RWPE1 (cell line): ENCODE data around the gene CCDC88B.
A peak's percentile ranks its signal among the peaks of the same experiment; 100 is the strongest.

Source experiments
- CTCF ChIA-PET: fragments of 350-600 bp; sonication (Branson Sonifier 250); formaldehyde crosslinking; extraction: SDS; loops from one replicate; lab custom pipeline; 2021; lab: Yijun Ruan, JAX
- POLR2A ChIA-PET: fragments of 400-600 bp; formaldehyde crosslinking; extraction: SDS; loops from one replicate; lab custom pipeline; 2020; ENCODE audit warnings: antibody characterized with exemption; ENCODE audit not compliant: low non-redundant PET; lab: Yijun Ruan, JAX
- DNase-seq: peaks from one replicate; pipeline ENCODE4 v3.0.0; 2012; ENCODE audit warnings: low spot score
- H3K27ac ChIP-seq: fragments of 450-650 bp; 2 replicates; pipeline ENCODE4 v1.5.1; 2017
- TF ChIP-seq, protein P1 (sequence below): fragments of 450-650 bp; conservative IDR thresholded peaks from 2 replicates; pipeline ENCODE4 v1.5.1; 2017; ENCODE audit warnings: low read depth, mild to moderate bottlenecking

The CCDC88B gene

DNA sequence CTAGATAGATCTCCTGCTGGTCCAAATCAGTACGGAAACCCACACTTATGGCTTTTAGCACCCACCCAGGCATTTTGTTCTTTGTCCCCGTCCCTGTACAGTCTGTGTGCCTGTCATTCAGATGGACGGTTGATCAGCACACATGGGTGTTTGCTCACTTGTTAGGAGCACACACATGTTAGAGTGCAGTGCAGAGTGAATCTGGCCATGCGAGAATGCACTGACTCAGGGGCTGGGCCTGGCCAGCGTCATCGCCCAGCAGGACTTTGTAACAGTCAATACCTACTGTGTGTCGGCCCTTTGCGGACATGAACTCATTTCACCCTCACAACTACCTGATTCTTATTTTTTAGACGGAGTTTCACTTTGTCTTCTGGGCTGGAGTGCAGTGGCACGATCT lies 22.3 kb downstream of the CCDC88B start:
- POLR2A ChIA-PET, result no interaction called here
- peak overlapping the region; percentile 98 for H3K27ac ChIP-seq
- TF ChIP-seq, protein P1, sequence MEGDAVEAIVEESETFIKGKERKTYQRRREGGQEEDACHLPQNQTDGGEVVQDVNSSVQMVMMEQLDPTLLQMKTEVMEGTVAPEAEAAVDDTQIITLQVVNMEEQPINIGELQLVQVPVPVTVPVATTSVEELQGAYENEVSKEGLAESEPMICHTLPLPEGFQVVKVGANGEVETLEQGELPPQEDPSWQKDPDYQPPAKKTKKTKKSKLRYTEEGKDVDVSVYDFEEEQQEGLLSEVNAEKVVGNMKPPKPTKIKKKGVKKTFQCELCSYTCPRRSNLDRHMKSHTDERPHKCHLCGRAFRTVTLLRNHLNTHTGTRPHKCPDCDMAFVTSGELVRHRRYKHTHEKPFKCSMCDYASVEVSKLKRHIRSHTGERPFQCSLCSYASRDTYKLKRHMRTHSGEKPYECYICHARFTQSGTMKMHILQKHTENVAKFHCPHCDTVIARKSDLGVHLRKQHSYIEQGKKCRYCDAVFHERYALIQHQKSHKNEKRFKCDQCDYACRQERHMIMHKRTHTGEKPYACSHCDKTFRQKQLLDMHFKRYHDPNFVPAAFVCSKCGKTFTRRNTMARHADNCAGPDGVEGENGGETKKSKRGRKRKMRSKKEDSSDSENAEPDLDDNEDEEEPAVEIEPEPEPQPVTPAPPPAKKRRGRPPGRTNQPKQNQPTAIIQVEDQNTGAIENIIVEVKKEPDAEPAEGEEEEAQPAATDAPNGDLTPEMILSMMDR, result no peak
- DNase-seq, result no peak
- CTCF ChIA-PET, result interaction anchor here (1.1 to 2.0 kb wide), 2 partner anchors 45 to 87 kb away, joined by 3 to 4 read pairs; partner anchors contain the start of genes PRDX5 and TRMT112

GRCh38 chr11:64364435-64364834 lies 24.4 kb downstream of the CCDC88B start:
- DNase-seq, result no peak
- H3K27ac ChIP-seq, result peak overlapping the region; percentile 8; the same call in 1 of the 2 replicates
- CTCF ChIA-PET, result interaction anchor here (0.7 kb wide), 1 partner anchor 285 kb away, joined by 4 read pairs; no protein-coding TSS in a partner anchor
- POLR2A ChIA-PET, result no interaction called here
- TF ChIP-seq, protein P1, result no peak

DNA sequence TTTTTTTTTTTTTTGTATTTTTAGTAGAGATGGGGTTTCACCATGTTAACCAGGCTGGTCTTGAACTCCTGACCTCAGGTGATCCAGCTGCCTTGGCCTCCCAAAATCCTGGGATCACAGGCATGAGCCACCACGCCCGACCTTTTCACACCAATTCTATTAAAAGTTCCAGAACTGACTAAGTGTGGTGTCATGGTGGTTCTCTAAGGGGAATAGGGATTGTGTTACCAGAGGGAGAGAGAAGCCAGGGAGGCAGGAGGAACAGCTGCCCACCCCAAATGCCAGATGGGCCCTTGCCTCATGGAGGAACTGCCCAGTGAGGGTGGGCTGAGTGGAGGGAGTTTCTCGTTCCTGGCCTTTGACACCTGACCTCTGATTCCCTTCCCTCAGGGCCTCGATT lies 24.9 kb downstream of the CCDC88B start:
- DNase-seq, result no peak
- TF ChIP-seq, protein P1, result no peak
- H3K27ac ChIP-seq, result peak overlapping the region; percentile 8; the same call in 1 of the 2 replicates
- ChIA-PET POLR2A (no interaction called here), CTCF (no interaction called here)

DNA sequence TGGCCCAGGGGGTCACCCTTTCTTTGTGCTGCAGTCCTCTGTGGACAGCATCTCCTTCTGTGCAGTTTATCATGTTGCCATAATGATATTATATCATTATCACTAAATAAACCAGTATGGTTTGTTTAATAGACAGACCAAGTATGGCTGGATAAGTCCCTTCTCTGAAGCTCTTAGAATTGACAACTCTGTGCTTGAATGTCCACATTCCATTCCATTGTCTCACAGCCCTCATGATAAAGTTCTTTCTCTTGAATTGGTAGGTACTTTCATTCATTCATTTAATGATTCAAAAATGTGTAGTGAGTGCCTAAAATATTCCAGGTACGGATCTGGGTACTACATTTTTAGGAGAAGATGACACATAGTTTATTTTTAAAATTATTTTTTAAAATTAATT lies 26.7 kb downstream of the CCDC88B start:
- TF ChIP-seq, protein P1, result no peak
- no peak overlapping the region; the same call in 1 of the 2 replicates for H3K27ac ChIP-seq
- peak; percentile 57 for DNase-seq
- ChIA-PET POLR2A (interaction anchor here (0.8 kb wide), 1 partner anchor 9 kb away, joined by 12 read pairs; no protein-coding TSS in a partner anchor), CTCF (interaction anchor here (1.0 kb wide), 1 partner anchor 12 kb away, joined by 3 read pairs; no protein-coding TSS in a partner anchor)

DNA sequence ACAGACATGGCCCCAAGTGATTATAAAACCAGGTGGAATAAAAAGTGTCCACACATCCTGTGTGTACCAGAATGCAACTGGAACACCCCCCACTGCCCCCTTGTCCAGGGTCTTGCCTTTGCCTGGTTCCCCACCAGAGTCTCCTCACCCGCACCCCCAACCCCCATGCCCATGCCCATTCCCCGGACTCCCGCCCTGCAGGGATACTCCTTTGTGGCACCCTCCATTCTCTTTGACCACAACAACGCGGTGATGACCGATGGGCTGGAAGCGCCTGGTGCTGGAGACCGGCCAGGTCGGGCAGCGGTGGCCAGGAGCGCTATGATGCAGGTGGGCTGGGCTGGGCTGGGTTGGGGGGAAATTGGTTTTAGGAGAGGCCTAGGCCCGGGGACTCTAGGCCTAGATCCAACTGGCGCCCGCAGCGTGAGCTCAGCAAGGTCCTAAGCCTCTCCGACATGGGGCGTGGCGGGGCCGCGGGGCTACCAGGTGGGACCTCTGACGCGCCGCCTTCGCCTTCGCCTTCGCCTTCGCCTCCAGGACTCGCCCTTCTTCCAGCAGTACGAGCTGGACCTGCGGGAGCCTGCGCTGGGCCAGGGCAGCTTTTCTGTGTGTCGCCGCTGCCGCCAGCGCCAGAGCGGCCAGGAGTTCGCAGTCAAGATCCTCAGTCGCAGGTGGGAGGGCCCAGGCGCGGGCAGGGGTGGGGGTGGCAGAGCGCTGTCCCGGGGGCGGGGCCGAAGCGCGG lies 28.1 kb downstream of the CCDC88B start:
- H3K27ac ChIP-seq, result no peak overlapping the region
- TF ChIP-seq, protein P1, result no peak
- POLR2A ChIA-PET, result no interaction called here
- CTCF ChIA-PET, result interaction anchor here (0.5 kb wide), 1 partner anchor 48 kb away, joined by 3 read pairs; no protein-coding TSS in a partner anchor
- DNase-seq, result no peak

GRCh38 chr11:64368673-64369074 lies 28.7 kb downstream of the CCDC88B start:
- no peak for DNase-seq
- CTCF ChIA-PET, result no interaction called here
- H3K27ac ChIP-seq, result no peak overlapping the region
- POLR2A ChIA-PET, result no interaction called here
- TF ChIP-seq, protein P1, result no peak
